Caco-2 (cell line): Measurements from ENCODE around the gene TMEM86A. TPM values are rescaled to one million over a fixed set of nuclear protein-coding genes. Genes with fewer than 3 reads are reported as not detected.
"Not testable (repeated sequence)": the region's sequence is repeated elsewhere in the genome, so short reads cannot be mapped to it uniquely, and the experiment has no call there.

Experiments
- BruUV-seq: library from RNA; stranded (reverse); fragments of 400-500 nt; replicated peaks from 2 replicates; lab custom pipeline; 2021; lab: Mats Ljungman, UMichigan
- CTCF ChIA-PET: fragments of 300-600 bp; sonication (Branson Sonifier 250); formaldehyde crosslinking; loops from one replicate; lab custom pipeline; 2022; ENCODE audit warnings: antibody characterized with exemption; lab: Charles Lee
- POLR2A ChIA-PET: fragments of 300-600 bp; sonication (Branson Sonifier 250); formaldehyde crosslinking; loops from one replicate; lab custom pipeline; 2022; ENCODE audit warnings: antibody characterized with exemption; lab: Charles Lee
- DNase-seq, 2 experiments: peaks; one replicate each; pipeline versions ENCODE4 v3.0.0 to v3.0.0-alpha.2; 2020 to 2022
- H3K27me3 ChIP-seq: replicated peaks from 2 replicates; pipeline ENCODE4 v1.6.0; 2011; ENCODE audit warnings: low read length; ENCODE audit not compliant: control insufficient read depth, insufficient read depth
- H3K36me3 ChIP-seq: 2 replicates; pipeline ENCODE4 v1.5.1; 2011; ENCODE audit warnings: low read length; ENCODE audit not compliant: control insufficient read depth, insufficient read depth
- H3K4me1 ChIP-seq: fragments of 250-450 bp; sonication (Bioruptor Pico); 2 replicates; pipeline ENCODE4 v1.5.1; 2020; ENCODE audit warnings: mild to moderate bottlenecking
- H3K4me3 ChIP-seq: 2 replicates; pipeline ENCODE4 v1.5.1; 2011; ENCODE audit warnings: low read depth, mild to moderate bottlenecking, control low read depth, low read length
- H3K9me3 ChIP-seq: fragments of 250-450 bp; sonication (Bioruptor Pico); 2 replicates; pipeline ENCODE4 v1.5.1; 2020; ENCODE audit warnings: mild to moderate bottlenecking, moderate library complexity
- H3K27ac Mint-ChIP-seq: one replicate; pipeline ENCODE4 v1.8.0; 2022; ENCODE audit warnings: mixed read lengths; ENCODE audit not compliant: unreplicated experiment
- H3K27me3 Mint-ChIP-seq: one replicate; pipeline ENCODE4 v1.8.0; 2022; ENCODE audit warnings: mixed read lengths; ENCODE audit not compliant: insufficient read depth, unreplicated experiment
- H3K36me3 Mint-ChIP-seq: one replicate; pipeline ENCODE4 v1.8.0; 2022; ENCODE audit warnings: mild to moderate bottlenecking, mixed read lengths; ENCODE audit not compliant: insufficient read depth, unreplicated experiment
- H3K4me1 Mint-ChIP-seq: one replicate; pipeline ENCODE4 v1.8.0; 2022; ENCODE audit warnings: low read depth, mixed read lengths; ENCODE audit not compliant: unreplicated experiment
- H3K4me3 Mint-ChIP-seq: one replicate; pipeline ENCODE4 v1.8.0; 2022; ENCODE audit warnings: mild to moderate bottlenecking, moderate library complexity, mixed read lengths; ENCODE audit not compliant: unreplicated experiment
- H3K9me3 Mint-ChIP-seq: one replicate; pipeline ENCODE4 v1.8.0; 2022; ENCODE audit warnings: mixed read lengths; ENCODE audit not compliant: unreplicated experiment
- CTCF ChIP-seq, 2 experiments: fragments of 200-600 bp in 1 of 2; IDR thresholded peaks; 1 replicate in 1 of 2; 2 replicates in 1 of 2; pipeline versions ENCODE4 v1.5.1 to v1.8.0; 2011 to 2022; ENCODE audit warnings: antibody characterized with exemption in 1 of 2, control low read depth in 1 of 2, inconsistent platforms in 1 of 2, low read depth in 1 of 2, low read length in 1 of 2, mild to moderate bottlenecking in 1 of 2, moderate library complexity in 1 of 2; ENCODE audit not compliant: insufficient read depth in 1 of 2, severe bottlenecking in 1 of 2, unreplicated experiment in 1 of 2
- intact Hi-C: fragments of 100-400 bp; cut with micrococcal nuclease; formaldehyde crosslinking; loops from one replicate; pipeline ENCODE4 v1.10.0; 2022; ENCODE audit not compliant: unreplicated experiment
- total RNA-seq: library from RNA; stranded (reverse); gene quantifications from 2 replicates; pipeline ENCODE4 v1.2.3, GENCODE V29; 2022

TMEM86A gene
- total RNA-seq, 1 experiment from 2014 or later = 0.25 TPM

GRCh38 chr11:18682466-18682865, 16.1 kb upstream of the TMEM86A start:
- H3K4me3 ChIP-seq = no peak overlapping the region
- Mint-ChIP-seq H3K27ac (no peak overlapping the region), H3K4me3 (no peak overlapping the region), H3K9me3 (no peaks in the 10 kb centered on the region), H3K4me1 (no peaks in the 10 kb centered on the region), H3K36me3 (no peaks in the 10 kb centered on the region), H3K27me3 (no peaks in the 10 kb centered on the region)
- DNase-seq = no peak
- intact Hi-C loops = no loop called here
- TF ChIP-seq CTCF (IDR thresholded peaks at IDR 0.05; ENCODE audit: insufficient read depth in 1 of 2, low read depth in 1 of 2, low read length in 1 of 2, severe bottlenecking in 1 of 2, unreplicated experiment in 1 of 2) = no peak
- no peaks in the 10 kb centered on the region for H3K27me3 ChIP-seq
- no peaks in the 10 kb centered on the region for H3K36me3 ChIP-seq
- POLR2A ChIA-PET = no interaction called here
- no peaks in the 10 kb centered on the region for H3K4me1 ChIP-seq
- CTCF ChIA-PET = no interaction called here
- BruUV-seq = no TSS peak
- no peaks in the 10 kb centered on the region for H3K9me3 ChIP-seq

GRCh38 chr11:18684267-18684666, 14.3 kb upstream of the TMEM86A start:
- no peaks in the 10 kb centered on the region for H3K9me3 ChIP-seq
- no peaks in the 10 kb centered on the region for H3K36me3 ChIP-seq
- H3K9me3 Mint-ChIP-seq = no peaks in the 10 kb centered on the region
- H3K4me3 ChIP-seq = no peak overlapping the region
- DNase-seq = no peak
- TF ChIP-seq CTCF (IDR thresholded peaks at IDR 0.05; ENCODE audit: insufficient read depth in 1 of 2, low read depth in 1 of 2, low read length in 1 of 2, severe bottlenecking in 1 of 2, unreplicated experiment in 1 of 2) = no peak
- ChIA-PET POLR2A (no interaction called here), CTCF (interaction anchor here (0.6 kb wide), 1 partner anchor 12 kb away, joined by 7 read pairs; no protein-coding TSS in a partner anchor)
- no peak overlapping the region for H3K27ac Mint-ChIP-seq
- no peaks in the 10 kb centered on the region for H3K4me1 Mint-ChIP-seq
- intact Hi-C loops = no loop called here
- H3K4me3 Mint-ChIP-seq = no peak overlapping the region
- no TSS peak for BruUV-seq
- H3K4me1 ChIP-seq = no peaks in the 10 kb centered on the region
- no peaks in the 10 kb centered on the region for H3K36me3 Mint-ChIP-seq
- no peaks in the 10 kb centered on the region for H3K27me3 ChIP-seq
- no peaks in the 10 kb centered on the region for H3K27me3 Mint-ChIP-seq

- H3K27me3 Mint-ChIP-seq, CTCF ChIA-PET, H3K27me3 ChIP-seq, H3K9me3 ChIP-seq, intact Hi-C loops, H3K27ac Mint-ChIP-seq, POLR2A ChIA-PET, H3K36me3 ChIP-seq, H3K4me1 ChIP-seq, H3K9me3 Mint-ChIP-seq, DNase-seq, H3K4me3 Mint-ChIP-seq, H3K4me3 ChIP-seq, BruUV-seq, H3K4me1 Mint-ChIP-seq, H3K36me3 Mint-ChIP-seq: not testable (repeated sequence)
Observed at GRCh38 chr11:18691467-18692140, 7.0 kb upstream of the TMEM86A start.
